OCI-LY7 (cell line): ENCODE measurements around the gene ENO2. TPM values are rescaled to one million over a fixed set of nuclear protein-coding genes. Genes with fewer than 3 reads are reported as not detected.

ENCODE experiments used
- BruUV-seq: library from RNA; stranded (reverse); fragments of 400-500 nt; replicated peaks from 2 replicates; lab custom pipeline; 2021; lab: Mats Ljungman, UMichigan
- CTCF ChIA-PET: fragments of 300-600 bp; sonication (Branson Sonifier 250); formaldehyde crosslinking; loops from one replicate; lab custom pipeline; 2022; ENCODE audit warnings: antibody characterized with exemption; ENCODE audit not compliant: unreplicated experiment; lab: Charles Lee
- POLR2A ChIA-PET: fragments of 300-600 bp; sonication (Branson Sonifier 250); formaldehyde crosslinking; loops from one replicate; lab custom pipeline; 2022; ENCODE audit warnings: antibody characterized with exemption; lab: Charles Lee
- DNase-seq: peaks from one replicate; pipeline ENCODE4 v3.0.0-alpha.2; 2015; ENCODE audit warnings: low spot score
- H2AFZ ChIP-seq: fragments of 200-600 bp; sonication (generic), shearing (Covaris generic); 2 replicates; pipeline ENCODE4 v1.6.1; 2014; ENCODE audit warnings: mild to moderate bottlenecking, antibody characterized with exemption, low read length, moderate library complexity
- H3K27ac ChIP-seq: fragments of 200-600 bp; sonication (generic); 2 replicates; pipeline ENCODE4 v1.5.1; 2014; ENCODE audit warnings: mixed run types, low read depth, mild to moderate bottlenecking, moderate library complexity, low read length, inconsistent platforms; ENCODE audit not compliant: poor library complexity, severe bottlenecking
- H3K36me3 ChIP-seq: fragments of 200-600 bp; sonication (generic); 2 replicates; pipeline ENCODE4 v1.6.1; 2014; ENCODE audit warnings: mild to moderate bottlenecking, antibody characterized with exemption, low read length, moderate library complexity, mixed read lengths; ENCODE audit not compliant: insufficient read depth
- H3K4me1 ChIP-seq: fragments of 200-600 bp; sonication (generic); 2 replicates; pipeline ENCODE4 v1.5.1; 2014; ENCODE audit warnings: mild to moderate bottlenecking, low read length; ENCODE audit not compliant: insufficient read depth, poor library complexity, severe bottlenecking
- H3K4me2 ChIP-seq: fragments of 200-600 bp; sonication (generic); 2 replicates; pipeline ENCODE4 v1.6.1; 2014; ENCODE audit warnings: mild to moderate bottlenecking, low read length
- H3K4me3 ChIP-seq: fragments of 200-600 bp; sonication (generic); 2 replicates; pipeline ENCODE4 v1.5.1; 2014; ENCODE audit warnings: mild to moderate bottlenecking, low read depth, low read length; ENCODE audit not compliant: poor library complexity, severe bottlenecking
- H3K79me2 ChIP-seq: fragments of 200-600 bp; sonication (generic); 2 replicates; pipeline ENCODE4 v1.6.1; 2016; ENCODE audit warnings: low read depth, mild to moderate bottlenecking, low read length, moderate library complexity, mixed read lengths; ENCODE audit not compliant: insufficient read depth
- H3K9me2 ChIP-seq: fragments of 200-600 bp; sonication (generic); 2 replicates; pipeline ENCODE4 v1.6.1; 2016; ENCODE audit warnings: mild to moderate bottlenecking, low read length, mixed read lengths; ENCODE audit not compliant: insufficient read depth
- H3K9me3 ChIP-seq: fragments of 200-600 bp; sonication (generic); 2 replicates; pipeline ENCODE4 v1.6.1; 2014; ENCODE audit warnings: mild to moderate bottlenecking, mixed run types, low read length, mixed read lengths
- H4K20me1 ChIP-seq: fragments of 200-600 bp; sonication (generic); 2 replicates; pipeline ENCODE4 v1.6.1; 2014; ENCODE audit warnings: mild to moderate bottlenecking, antibody characterized with exemption, low read length, moderate library complexity, mixed read lengths; ENCODE audit not compliant: insufficient read depth
- EZH2phosphoT487 ChIP-seq: fragments of 200-600 bp; sonication (generic); IDR thresholded peaks from 2 replicates; pipeline ENCODE4 v1.6.1; 2018; ENCODE audit warnings: low read depth, borderline replicate concordance, mild to moderate bottlenecking, mixed run types, antibody characterized with exemption, low read length, moderate library complexity, mixed read lengths
- intact Hi-C: fragments of 100-400 bp; cut with micrococcal nuclease; formaldehyde crosslinking; loops from one replicate; pipeline ENCODE4 v1.10.0; 2022; ENCODE audit not compliant: unreplicated experiment
- total RNA-seq, 2 experiments: library from RNA; depleted of rRNA in 1 of 2; stranded (reverse); fragments of >200 nt in 1 of 2; shearing (Covaris generic) in 1 of 2; gene quantifications; 2 replicates each; pipeline ENCODE4 v1.2.3, GENCODE V29; 2014 to 2022
- TF ChIP-seq, protein P1 (sequence below): fragments of 200-600 bp; sonication (generic); conservative IDR thresholded peaks from 2 replicates; pipeline ENCODE4 v1.5.1; 2014; ENCODE audit warnings: mild to moderate bottlenecking, antibody characterized with exemption, low read length, moderate library complexity, mixed read lengths

The ENO2 gene
- total RNA-seq, 2 experiments from 2014 or later, result 24.9 to 89.5 TPM

DNA sequence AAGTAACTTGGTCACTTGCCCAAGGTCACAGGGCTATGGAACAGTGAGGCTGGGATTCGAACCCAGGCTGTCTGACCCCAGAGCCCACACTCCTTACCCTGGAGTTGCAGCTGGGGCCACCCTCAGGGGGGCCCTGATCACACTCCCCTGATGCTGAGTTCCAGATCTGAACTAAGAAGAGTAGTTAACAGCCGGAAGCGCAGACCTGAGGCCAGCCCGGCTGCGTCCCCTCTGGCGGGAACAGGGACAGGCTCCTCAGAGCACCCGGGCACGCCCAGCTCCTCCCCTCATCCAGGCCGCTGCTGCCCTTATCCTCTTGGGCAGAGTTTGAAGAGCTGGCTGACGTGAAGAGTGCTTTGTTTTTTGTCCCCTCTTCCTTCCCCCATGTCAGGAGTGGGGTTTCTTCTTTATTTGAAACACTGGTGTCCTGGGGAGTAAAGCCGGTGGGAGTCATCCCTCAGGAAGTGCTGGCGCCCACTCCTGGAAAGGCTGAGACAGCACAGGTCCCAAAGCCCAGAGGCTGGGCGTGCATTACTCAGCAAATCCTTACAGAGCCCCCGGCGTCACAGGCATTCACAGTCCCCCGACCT, 47.4 kb downstream of the ENO2 start:
- Histone ChIP-seq H3K36me3 (peaks cover 32% of the 10 kb centered on the region), H3K9me2 (no peaks in the 10 kb centered on the region), H3K4me3 (peak overlapping the region; percentile 3), H3K4me1 (peaks cover 81% of the 10 kb centered on the region), H3K4me2 (peak overlapping the region; percentile 75), H3K27ac (peak overlapping the region; percentile 39), H3K79me2 (no peaks in the 10 kb centered on the region), H3K9me3 (no peaks in the 10 kb centered on the region), H2AFZ (0 out of 2 replicates have a peak overlapping the region, but pooled peaks have one; percentile 5), H4K20me1 (no peaks in the 10 kb centered on the region)
- DNase-seq, result peak; percentile 67
- intact Hi-C loops, result loop anchor here (5.0 kb wide), 1 partner anchor 89 kb away; the partner anchor contains the start of gene SPSB2
- BruUV-seq, result no TSS peak
- no peak for TF ChIP-seq EZH2phosphoT487
- TF ChIP-seq, protein P1, sequence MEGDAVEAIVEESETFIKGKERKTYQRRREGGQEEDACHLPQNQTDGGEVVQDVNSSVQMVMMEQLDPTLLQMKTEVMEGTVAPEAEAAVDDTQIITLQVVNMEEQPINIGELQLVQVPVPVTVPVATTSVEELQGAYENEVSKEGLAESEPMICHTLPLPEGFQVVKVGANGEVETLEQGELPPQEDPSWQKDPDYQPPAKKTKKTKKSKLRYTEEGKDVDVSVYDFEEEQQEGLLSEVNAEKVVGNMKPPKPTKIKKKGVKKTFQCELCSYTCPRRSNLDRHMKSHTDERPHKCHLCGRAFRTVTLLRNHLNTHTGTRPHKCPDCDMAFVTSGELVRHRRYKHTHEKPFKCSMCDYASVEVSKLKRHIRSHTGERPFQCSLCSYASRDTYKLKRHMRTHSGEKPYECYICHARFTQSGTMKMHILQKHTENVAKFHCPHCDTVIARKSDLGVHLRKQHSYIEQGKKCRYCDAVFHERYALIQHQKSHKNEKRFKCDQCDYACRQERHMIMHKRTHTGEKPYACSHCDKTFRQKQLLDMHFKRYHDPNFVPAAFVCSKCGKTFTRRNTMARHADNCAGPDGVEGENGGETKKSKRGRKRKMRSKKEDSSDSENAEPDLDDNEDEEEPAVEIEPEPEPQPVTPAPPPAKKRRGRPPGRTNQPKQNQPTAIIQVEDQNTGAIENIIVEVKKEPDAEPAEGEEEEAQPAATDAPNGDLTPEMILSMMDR, result peak; percentile 71
- ChIA-PET CTCF (interaction anchor here (0.6 to 10.6 kb wide), 2 partner anchors 13 to 16 kb away, joined by 3 to 110 read pairs; partner anchors contain the start of genes C12orf57 and RNU7-1), POLR2A (interaction anchor here (0.8 to 9.3 kb wide), 5 partner anchors 11 to 678 kb away, joined by 3 to 155 read pairs (median 3); partner anchors contain the start of genes C12orf57, PTPN6, RNU7-1 and USP5)

- intact Hi-C loops, result loop anchor here (5.0 kb wide), 1 partner anchor 90 kb away; the partner anchor contains the start of gene SPSB2
- Histone ChIP-seq H3K4me2 (peak overlapping the region; percentile 75), H3K4me1 (peaks cover 78% of the 10 kb centered on the region), H2AFZ (0 out of 2 replicates have a peak overlapping the region, but pooled peaks have one; percentile 5), H3K79me2 (peaks cover under 1% of the 10 kb centered on the region; the same call in 1 of the 2 replicates), H3K9me3 (no peaks in the 10 kb centered on the region), H4K20me1 (no peaks in the 10 kb centered on the region), H3K36me3 (peaks cover 38% of the 10 kb centered on the region), H3K27ac (no peak overlapping the region), H3K4me3 (no peak overlapping the region), H3K9me2 (no peaks in the 10 kb centered on the region)
- ChIA-PET CTCF (interaction anchor here (10.6 kb wide), 1 partner anchor 17 kb away, joined by 110 read pairs; the partner anchor contains the start of genes C12orf57 and RNU7-1), POLR2A (interaction anchor here (0.8 to 9.3 kb wide), 5 partner anchors 11 to 678 kb away, joined by 3 to 155 read pairs (median 3); partner anchors contain the start of genes C12orf57, PTPN6, RNU7-1 and USP5)
- no TSS peak for BruUV-seq
- DNase-seq, result no peak
- no peak for TF ChIP-seq EZH2phosphoT487
- TF ChIP-seq, protein P1, result peak; percentile 29
Measured at GRCh38 chr12:6962285-6963015, 48.1 kb downstream of the ENO2 start.
